NB4 (cell line): ENCODE results near the gene HELB.

Experiments
- MYC ChIP-seq: IDR thresholded peaks from 2 replicates; pipeline ENCODE4 v1.6.1; 2011; ENCODE audit warnings: low read depth, low read length
- POLR2A ChIP-seq: IDR thresholded peaks from 2 replicates; pipeline ENCODE4 v1.6.1; 2011; ENCODE audit warnings: mild to moderate bottlenecking; ENCODE audit not compliant: insufficient read length; ENCODE audit errors: extremely low read depth
- TF ChIP-seq, protein P1 (sequence below): IDR thresholded peaks from one replicate; pipeline ENCODE4 v1.5.1; 2012; ENCODE audit warnings: low read depth, low read length
- TF ChIP-seq, protein P2 (sequence below): IDR thresholded peaks from 2 replicates; pipeline ENCODE4 v1.6.1; 2011; ENCODE audit warnings: low read depth, low read length

DNA sequence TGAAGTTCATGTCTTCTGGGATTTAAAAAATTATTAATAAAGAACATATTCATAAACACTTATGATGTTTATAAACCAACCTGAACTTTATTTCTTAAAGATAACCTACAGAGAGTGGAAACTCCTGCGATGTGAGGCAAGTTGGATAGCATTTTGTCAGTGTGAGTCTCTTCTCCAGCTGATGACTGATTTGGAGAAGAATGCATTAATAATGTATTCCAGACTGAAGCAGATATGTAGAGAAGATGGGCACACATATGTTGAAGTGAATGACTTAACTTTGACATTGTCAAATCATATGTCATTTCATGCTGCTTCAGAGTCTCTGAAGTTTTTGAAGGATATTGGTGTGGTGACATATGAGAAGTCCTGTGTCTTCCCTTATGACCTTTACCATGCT lies 7.3 kb downstream of the HELB start:
- TF ChIP-seq POLR2A (no peak), MYC (no peak)
- TF ChIP-seq, protein P1, sequence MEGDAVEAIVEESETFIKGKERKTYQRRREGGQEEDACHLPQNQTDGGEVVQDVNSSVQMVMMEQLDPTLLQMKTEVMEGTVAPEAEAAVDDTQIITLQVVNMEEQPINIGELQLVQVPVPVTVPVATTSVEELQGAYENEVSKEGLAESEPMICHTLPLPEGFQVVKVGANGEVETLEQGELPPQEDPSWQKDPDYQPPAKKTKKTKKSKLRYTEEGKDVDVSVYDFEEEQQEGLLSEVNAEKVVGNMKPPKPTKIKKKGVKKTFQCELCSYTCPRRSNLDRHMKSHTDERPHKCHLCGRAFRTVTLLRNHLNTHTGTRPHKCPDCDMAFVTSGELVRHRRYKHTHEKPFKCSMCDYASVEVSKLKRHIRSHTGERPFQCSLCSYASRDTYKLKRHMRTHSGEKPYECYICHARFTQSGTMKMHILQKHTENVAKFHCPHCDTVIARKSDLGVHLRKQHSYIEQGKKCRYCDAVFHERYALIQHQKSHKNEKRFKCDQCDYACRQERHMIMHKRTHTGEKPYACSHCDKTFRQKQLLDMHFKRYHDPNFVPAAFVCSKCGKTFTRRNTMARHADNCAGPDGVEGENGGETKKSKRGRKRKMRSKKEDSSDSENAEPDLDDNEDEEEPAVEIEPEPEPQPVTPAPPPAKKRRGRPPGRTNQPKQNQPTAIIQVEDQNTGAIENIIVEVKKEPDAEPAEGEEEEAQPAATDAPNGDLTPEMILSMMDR, result no peak
- TF ChIP-seq, protein P2, sequence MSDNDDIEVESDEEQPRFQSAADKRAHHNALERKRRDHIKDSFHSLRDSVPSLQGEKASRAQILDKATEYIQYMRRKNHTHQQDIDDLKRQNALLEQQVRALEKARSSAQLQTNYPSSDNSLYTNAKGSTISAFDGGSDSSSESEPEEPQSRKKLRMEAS, result no peak
